AG08395 (cell line): ENCODE measurements around the gene OBI1.

ENCODE experiments used
- DNase-seq: peaks from one replicate; pipeline ENCODE4 v3.0.0; 2012; ENCODE audit warnings: mixed read lengths, low spot score

OBI1 gene

DNA sequence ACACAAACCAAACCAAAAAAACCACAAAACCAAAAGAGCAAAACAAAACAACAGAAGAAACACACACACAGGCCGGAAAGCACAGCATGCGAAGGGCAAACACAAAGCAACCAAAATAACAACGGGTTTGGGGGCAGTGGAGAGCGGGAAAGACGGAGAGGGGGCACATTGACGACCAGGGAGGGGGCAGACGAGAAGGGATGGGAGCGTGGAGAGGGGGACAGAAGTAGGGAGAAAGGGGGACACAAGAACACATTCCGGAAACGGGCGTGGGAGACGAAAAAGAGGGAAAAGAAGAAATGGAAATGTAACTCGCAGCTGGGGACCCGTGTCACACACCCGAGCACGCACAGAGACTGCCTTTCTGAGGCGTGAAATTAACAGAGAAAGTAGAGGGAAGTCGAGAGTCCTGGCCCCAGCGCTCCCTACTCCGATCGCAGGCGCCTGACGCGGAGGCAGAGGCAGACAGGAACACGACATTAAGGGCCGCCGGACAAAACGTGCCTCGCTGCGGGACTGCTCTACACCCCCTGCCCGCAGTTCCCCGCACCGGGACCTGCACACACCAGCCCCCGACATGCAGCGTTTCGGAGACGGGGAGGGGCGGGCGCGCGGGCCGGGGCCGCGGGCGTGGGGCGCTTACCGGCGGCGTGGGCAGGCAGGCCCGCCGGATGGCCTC, 56.3 kb downstream of the OBI1 start:
- DNase-seq: no peak

DNA sequence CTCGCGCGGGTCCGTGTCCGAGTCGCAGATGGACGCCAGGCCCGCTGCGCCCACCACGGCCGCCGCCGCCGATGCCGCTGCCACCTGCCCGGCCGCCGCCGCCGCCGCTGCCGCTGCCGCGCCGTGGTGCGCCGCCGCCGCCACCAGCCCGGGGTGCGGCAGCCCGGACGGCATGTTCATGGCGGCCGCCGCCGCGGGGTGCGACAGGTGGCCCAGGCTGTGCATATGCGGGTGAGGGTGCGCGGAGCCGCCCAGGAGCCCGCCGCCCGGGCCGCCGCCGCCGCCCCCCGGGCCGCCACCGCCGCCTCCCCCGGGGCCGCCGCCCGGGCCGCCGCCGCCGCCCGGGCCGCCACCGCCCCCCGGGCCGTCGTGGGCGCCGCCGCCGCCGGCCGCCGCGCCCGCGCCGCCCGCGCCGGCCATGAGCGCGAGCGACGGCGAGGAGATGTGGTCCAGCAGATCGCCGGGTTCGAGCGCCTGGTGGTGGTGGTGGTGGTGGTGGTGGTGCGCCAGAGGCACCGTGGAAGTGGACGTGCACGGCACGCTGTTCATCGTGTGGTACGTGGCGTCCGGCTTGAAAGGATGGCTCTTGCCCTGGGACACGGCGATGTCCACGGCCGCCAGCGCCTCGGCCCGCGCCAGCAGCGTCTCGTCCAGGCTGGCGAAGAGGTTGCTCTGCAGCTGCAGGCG, 56.9 kb downstream of the OBI1 start:
- DNase-seq: no peak

DNA sequence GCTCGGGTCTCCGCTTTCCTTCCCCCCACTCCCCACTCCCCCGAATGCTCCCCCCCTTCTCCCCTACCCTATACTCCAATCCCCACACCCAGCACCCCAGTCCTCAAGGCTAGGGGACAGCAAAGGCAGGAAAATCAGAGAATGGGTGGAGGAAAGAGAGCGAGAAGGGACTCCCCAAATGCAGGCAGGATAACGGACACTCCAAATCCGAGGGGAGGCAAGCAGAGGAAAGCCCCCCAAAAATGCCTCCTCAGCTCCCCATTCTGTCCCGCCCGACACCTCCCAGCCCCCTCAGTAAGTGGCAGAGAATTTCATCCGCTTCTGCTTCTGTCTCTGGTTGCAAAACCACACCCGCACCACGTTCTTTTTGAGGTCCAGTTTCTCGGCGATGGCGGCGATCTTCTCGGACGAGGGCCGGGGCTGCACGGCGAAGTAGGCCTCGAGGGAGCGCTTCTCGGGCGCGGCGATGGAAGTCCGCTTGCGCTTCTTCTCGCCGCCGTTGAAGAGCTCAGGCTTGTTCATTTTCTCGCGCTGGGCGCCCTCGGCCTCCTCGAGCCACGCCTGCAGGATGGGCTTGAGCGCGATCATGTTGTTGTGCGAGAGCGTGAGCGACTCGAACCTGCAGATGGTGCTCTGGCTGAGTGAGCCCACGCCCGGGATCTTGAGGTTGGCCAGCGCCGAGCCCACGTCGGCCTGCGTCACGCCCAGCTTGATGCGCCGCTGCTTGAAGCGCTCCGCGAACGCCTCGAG, 57.7 kb downstream of the OBI1 start:
- no peak for DNase-seq

DNA sequence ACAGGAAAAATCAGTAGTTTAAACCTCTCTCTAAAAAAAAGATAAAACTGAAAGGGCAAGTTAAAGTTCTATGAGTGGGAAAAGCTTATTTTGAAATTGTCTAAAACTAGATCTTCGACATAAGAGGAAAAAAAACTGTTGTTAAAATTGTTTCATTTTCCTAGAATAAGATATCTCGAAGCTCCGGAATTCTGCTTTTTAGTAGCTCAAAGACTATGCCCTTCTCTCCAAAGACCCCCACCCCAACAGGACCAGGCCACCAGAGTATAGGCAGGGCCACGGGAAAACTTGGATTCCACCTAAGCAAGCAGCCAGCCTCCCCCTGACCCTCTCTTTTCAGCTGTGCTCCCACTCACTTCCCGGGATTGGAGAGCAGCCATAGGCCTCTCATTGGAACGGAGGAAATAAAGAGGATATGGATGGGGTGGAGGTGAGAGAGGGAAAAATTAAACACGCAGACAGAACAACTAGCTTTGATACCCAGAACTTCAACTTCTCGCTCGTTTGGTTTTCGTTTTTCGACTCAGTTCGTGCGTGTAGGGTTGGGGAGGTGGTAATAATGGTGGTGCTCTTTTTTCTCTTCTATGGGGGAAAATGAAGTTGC, 58.6 kb downstream of the OBI1 start:
- no peak for DNase-seq

DNA sequence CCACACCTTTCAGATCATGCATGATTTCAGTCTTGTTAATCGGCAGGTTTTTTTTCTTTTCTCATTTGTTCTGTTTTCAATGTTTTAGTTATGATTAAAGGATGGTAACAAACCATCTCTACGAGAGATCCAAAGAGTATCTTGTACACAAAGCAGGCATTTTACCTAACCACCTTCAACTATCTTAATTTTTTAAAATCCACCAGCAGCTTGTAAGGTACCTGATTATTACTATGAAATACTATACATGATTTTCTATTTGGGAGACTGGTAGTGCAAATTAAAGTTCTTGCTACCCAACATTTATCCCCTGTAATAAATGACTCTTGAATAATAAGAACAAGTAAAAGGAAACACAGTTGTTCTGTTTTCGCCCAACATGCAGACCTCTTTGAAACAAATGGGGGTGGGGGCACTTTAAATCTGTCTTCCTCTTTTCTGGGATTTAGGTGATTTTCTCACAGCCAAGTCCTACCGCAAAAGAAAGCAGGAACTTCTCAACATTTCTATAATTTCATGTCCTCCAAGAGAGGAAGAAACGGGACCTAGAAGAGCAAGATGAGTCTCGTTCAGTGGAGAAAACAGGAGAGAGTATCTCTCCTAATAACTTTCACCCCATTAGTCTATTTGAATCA, 59.2 kb downstream of the OBI1 start:
- no peak for DNase-seq

DNA sequence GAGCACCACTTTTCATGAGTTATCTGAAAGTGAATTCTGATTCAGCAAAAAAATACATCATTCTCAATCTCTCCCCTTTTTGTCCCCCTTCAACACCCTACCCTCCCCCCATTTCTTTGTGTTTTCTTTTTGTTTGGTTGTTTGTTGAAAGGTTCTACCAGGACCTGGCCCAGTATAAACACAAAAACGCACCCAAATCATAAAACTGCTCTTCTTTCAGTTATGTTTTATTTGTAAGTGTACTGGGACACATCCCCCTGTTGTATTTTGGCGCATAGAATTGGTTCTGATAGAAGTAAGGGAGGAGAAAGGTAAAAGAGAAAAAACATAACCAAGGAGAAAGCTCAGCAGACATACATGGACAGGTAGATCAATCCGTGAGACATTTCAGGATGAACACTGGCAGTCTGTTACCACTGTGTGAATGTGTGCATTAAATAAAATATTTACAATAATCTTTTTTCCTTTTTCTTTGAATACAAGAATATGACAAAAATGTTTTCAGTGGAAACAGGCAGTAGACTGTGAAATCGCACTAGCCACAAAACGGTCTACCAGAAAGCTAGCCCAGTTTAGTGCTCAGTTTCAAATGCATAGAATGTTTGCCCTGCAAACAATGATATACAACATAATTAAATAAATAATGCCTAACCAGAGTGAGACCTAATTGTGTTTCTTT, 59.9 kb downstream of the OBI1 start:
- no peak for DNase-seq

DNA sequence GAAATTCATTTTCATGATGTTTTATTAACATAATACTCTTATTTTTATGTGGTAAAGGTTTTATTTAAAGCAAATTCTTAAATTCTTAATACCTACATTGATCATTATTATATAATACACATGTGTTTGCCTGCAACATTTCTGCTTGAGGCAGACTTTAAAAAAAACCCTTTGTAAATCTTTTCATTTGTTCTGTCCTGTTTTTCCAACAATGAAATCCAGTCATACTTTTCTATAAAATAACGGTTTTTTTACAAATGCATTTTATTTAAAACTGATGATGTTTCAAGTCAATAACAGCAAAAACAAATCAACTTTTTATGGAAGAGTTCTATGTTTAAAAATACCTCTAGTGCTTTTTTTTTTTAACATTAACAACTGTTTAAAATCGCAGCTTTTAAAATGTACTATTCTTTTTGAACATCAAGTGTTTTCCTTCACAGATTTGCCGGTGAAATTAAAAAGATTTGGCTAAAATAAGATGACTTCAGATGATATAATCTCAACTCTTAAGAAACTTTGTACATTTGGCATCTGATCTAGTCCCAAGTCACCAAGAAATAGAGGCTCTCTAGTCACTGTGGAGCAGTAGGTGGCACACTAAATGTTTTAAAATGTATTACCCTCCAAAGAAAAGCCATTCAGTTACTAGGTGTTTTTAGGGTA, 60.7 kb downstream of the OBI1 start:
- no peak for DNase-seq

DNA sequence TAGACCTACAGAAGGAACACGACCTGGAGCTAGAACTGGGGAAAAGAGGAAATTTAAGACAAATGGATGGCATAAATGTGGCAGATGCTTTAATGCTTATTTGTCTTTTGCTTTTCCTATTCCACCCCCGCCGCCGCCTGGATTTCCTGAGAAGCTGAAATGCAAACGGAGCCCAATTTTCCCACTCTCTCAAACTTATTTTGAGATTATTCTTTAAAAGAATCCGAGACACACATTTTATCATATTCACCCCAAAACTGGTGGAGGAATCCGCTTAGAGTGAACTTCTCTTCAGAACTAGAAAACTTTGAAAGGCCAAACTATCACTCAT, 61.4 kb downstream of the OBI1 start:
- DNase-seq: no peak

DNA sequence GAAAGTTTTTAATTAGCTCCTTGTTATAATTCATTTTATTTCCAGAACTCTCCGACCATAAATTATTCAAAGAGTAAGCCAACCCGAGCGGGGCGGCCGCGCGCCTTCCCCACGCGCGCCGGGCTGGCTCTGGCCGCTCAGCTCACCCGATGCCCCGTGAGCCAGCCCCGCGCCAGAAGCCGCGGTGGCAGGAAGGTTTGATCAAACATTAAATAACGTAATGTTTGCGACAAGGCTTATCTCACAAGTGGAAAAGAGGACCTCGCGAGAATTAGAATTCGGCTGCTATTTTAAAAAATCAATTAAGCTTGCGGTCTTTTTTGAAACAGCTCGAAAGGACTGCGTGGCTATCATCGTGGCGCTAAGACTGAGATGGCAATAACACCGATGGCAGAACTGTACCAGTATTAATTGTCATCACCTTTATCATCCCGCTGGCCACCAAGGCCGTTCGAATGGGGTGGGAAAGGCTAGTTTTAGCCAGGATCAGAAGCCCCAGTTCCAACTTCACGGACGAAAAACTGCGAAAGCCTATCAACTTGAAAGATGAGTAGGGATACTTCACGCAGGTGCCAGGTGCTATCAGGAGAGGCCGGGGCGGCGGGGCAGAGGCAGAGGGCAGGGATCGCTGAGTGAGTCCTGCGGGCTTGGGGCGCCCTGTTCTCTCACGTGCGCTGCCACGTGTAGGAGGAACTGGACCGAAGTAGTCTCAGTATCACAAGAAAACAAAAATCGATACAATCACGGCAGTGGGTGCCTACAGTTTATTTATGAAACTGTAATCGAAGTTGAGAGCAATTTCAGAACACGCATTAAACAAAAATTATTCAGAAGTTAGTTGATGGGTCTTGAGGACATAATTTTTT, 62.0 kb downstream of the OBI1 start:
- no peak for DNase-seq

DNA sequence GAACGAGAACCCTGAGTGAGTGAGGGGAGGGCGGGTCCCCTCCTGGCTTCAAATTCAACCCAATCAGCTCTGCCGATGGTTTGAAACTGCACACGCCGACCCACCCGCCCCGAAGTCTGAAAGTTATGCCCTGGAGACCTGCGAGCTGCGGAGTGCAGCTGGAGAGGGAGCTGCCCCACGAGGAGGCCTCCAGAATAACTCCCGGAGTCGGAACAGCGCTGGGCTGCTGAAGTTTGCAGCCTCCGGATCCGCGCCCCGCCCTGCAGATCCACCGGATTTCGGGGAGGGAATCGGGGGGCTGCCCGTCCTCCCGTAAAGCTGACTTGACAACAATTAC, 62.6 kb downstream of the OBI1 start:
- DNase-seq: no peak

DNA sequence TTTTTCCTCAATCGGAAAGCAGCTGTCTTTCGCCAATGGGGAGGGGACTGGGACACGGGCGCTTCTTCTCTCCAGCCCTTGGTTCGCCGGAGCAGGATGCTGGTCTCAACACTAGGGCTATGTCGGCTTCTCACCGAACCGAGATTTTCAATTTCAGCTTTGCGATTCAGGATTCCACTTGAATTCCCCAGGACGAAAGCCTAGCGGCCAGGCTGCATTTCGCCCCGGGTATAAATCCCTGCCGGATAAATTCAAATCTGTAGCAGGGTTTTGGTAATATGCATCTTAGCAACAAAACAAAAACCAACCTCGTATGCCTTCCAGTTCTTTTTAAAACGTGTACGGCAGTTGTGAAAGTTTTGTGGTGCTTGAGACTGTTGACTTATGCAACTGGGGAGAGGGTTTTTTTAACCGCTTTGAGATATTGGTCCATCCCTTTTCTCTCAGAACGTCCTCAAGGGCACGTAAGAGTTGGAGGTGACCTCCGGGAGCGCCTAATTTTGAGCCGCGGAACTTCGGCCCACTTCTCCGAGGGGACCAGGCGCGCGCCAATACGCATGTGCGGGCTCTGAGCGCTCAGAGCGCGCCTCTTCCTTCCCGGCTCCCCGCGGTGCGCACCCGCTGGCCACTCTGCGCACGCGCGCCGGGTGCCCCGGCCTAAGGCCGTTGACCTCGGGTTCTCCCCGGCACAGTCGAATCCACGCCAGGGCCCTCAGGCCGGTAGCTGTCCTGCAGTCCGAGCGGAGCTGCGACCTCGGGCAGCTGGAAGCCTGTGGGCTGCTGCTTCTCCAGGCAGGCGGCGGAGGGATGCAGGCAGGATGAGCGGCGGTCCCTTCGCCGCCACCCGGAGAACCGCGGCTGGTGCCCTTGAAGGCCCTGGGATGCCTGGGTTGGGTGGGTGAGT, 63.2 kb downstream of the OBI1 start:
- DNase-seq: no peak

DNA sequence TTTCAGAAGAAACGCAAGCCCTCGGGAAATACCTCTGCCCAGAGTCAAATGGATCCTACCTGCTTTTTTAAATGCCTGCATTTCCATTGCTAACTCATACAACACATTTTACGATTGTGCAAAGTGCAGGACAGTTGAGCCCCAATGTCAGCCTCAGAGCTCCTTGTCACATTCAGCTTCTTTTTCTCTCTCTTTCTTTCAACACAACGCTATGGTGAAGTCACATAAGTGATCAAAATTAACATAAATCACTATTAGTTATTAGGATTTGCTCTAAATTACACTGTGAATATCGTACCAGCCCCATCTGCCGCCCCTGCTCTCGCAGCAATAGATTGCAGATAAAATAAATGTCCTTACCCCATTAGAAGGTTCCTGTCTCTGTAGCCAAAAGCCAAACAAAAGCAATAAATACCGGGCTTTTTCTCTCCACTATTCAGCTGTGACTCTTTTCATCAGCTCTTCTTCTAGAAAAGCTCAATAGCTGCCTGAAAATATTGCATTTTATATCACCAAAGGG, 64.4 kb downstream of the OBI1 start:
- no peak for DNase-seq

DNA sequence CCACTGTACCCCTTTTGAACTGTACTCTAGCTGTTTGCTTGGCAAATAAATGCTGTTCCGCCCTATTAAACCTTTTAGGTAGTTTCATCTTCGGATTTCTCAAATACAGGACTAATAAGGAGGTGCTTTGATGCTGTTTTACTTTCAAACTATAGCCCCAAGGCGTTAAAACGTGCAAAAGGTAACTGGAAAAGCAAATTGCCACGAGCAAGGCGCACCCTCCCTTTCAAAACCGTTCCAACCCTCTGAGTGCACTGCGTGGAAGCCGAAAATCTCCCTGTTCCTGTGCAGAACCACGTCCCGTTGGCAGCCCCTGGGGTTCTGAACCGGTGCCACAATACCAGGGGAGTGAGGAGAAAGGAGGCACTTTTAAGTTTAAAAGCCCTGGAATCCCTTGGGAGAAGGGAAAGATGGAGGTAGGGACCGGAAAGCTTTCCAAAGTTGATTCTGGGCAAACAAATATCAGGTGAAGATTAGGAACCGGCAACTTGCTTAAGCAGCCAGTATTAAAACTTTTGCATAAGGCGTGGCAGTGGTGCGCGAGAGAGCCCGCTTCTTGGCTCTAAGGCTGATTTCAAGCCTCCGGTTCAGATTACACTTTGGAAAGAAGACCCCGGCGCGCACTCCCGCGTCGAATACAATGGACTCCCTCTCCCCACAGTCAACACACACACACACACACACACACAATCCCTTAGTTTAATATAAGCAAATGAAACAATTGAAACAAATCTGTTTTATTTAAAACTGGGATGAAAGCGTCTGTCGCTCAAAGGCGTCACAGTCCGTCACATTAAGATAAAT, 65.1 kb downstream of the OBI1 start:
- DNase-seq: no peak

DNA sequence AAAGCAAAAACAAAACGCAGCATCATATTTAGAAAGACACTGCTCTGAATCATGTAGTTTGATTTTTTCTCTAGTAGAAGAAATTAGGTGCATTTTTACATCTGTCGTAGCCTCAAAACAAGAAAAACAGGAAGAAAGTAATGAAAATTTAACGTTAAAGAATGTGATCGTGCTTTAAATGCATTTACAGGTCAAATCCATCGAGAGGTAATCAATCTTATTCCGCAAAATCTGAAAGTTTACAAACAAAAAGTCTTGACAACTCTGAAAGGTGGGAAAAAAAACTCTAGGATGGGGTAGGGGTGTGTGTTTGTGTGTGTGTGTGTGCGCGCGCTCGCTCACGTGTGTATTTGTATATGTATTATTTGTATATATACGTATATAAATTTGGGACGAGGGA, 65.8 kb downstream of the OBI1 start:
- DNase-seq: no peak

DNA sequence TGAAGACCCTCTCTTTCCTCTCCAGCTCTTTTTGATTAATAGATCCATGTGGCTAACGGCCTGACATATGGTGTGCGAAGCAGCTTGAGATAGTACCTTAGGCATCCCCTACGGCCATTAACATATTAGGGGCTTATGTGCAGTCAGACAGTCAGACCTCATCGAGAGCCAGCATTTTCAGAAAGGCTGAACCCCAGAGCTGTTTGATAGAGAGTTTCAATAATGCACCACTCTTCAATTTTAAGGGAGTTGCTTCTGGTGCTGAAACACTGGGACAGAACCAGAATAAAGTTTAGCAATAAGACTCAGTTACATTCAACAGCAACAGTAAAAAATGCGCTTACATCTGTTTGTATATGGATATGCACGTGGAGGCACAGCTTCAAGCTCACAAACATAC, 66.4 kb downstream of the OBI1 start:
- no peak for DNase-seq

DNA sequence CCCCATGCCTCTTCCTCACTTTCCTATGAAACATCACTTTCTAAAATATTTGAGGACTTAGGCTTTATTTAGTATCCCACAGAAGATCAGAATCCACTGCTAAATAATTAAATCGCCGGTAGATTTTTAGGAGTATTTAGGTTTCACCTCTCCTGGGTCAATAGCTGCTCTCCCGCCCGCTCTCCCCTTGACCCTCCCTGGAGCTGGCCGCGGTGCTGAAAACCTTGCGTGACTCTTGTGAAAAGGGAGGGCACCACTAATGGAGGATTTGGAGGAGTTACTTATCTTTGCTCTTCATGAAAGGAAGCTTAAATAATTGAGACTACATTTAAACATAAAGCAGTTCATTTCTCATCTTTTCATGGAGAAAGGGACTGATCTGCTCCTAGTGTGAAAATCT, 69.7 kb downstream of the OBI1 start:
- no peak for DNase-seq

DNA sequence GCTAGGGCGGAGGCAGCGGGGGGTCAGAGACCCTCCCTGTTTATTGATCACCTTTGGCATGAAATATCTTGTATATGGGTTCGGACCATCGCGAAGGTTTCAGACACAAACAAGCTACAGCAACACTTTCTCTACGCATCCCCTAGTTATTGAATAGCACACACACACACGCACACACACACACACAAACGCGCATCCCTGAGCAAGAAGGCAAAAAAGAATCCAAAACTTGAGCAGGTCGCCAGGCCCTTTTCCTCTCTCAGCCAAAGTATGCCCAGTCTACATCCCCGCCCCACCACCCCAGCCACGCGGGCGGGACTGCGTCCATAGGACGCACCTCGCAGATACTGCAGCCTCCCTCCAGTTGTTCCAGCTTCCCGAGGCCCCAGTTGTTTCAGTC, 71.6 kb downstream of the OBI1 start:
- DNase-seq: no peak

DNA sequence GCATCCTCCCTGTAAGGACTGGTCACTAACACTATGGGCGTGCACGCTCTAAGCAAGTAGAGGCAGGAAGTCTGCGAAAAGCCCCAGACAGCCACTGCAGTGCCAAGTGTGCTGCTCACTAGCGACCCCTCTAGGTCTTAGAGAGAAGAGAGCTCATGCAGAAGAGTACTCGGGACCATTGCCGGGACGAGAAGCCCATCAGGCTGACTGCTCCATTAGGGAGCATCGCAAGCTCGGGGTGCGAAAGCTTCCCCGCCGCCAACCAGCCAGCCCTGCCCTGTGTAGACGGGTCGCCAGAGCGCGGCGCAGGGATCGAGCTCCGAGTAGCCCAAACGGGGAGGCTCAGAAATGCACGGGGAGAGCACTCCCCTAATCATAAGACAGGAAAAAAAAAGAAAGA, 72.2 kb downstream of the OBI1 start:
- no peak for DNase-seq
